AG10803 (cell line): ENCODE data around the gene ZNF574.
"Not testable (repeated sequence)": the region's sequence is repeated elsewhere in the genome, so short reads cannot be mapped to it uniquely, and the experiment has no call there.

Experiments used
- DNase-seq: peaks from one replicate; pipeline ENCODE4 v3.0.0; 2010; ENCODE audit warnings: low read depth
- H3K4me3 ChIP-seq: 2 replicates; pipeline ENCODE4 v1.5.1; 2011; ENCODE audit warnings: mild to moderate bottlenecking, low read length, control low read depth
- TF ChIP-seq, protein P1 (sequence below): conservative IDR thresholded peaks from 2 replicates; pipeline ENCODE4 v1.5.1; 2011; ENCODE audit warnings: mild to moderate bottlenecking, low read length, control low read depth, inconsistent platforms

The ZNF574 gene

DNA sequence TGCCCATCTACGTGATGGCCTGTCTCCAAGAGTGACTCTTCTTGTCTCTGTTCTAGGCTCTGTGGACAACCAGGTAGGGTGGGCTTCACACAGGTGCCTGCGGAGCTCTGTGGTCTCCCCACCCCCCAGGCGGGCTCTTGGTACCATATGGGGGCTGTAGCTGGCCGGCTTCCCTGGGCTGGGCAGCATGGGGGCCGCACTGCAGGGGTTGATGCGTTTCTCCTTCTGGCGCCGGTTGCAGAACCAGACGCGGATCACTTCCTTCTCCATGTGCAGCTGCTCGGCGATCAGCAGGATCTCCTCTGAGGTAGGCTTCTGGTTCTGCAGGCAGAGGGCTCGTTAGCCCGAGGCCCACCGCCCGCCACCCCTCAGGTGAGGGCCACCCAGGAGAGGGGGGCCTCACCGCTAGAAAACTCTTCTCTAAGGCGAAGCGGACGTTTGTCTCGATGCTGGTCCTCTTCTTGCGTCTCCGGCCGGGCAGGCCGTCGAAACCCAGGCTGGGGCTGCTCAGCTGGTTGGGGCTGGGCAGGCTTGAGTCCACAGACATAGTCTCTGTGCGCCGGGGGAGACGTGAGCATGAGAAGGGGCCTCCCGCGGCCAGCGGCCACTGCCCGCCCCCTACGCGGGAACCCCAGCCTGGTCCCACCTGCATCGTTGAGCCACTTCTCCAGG lies 19.3 kb downstream of the ZNF574 start:
- TF ChIP-seq, protein P1, sequence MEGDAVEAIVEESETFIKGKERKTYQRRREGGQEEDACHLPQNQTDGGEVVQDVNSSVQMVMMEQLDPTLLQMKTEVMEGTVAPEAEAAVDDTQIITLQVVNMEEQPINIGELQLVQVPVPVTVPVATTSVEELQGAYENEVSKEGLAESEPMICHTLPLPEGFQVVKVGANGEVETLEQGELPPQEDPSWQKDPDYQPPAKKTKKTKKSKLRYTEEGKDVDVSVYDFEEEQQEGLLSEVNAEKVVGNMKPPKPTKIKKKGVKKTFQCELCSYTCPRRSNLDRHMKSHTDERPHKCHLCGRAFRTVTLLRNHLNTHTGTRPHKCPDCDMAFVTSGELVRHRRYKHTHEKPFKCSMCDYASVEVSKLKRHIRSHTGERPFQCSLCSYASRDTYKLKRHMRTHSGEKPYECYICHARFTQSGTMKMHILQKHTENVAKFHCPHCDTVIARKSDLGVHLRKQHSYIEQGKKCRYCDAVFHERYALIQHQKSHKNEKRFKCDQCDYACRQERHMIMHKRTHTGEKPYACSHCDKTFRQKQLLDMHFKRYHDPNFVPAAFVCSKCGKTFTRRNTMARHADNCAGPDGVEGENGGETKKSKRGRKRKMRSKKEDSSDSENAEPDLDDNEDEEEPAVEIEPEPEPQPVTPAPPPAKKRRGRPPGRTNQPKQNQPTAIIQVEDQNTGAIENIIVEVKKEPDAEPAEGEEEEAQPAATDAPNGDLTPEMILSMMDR = no peak
- H3K4me3 ChIP-seq = no peak overlapping the region
- no peak for DNase-seq

DNA sequence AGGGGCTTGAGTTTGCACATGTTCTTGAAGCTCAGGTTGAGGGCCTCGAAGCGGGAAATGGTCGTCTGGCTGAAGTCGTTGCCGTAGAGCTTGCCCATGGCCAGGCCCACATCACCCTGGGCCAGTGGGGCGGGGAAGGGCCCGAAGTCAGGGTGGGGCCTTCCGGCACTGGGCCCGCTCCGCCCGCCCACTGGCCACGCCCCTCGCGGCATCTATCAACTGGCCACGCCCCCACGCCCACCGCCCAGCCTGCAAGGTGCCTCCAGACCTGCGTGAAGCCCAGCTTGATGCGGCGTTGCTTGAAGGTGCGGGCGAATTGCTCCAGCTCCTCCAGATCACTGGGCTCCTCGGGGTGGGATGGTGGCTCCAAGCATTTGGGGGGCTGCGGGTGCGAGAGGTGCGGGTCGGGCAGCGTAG lies 19.9 kb downstream of the ZNF574 start:
- DNase-seq = no peak
- TF ChIP-seq, protein P1 = no peak
- H3K4me3 ChIP-seq = no peak overlapping the region

DNA sequence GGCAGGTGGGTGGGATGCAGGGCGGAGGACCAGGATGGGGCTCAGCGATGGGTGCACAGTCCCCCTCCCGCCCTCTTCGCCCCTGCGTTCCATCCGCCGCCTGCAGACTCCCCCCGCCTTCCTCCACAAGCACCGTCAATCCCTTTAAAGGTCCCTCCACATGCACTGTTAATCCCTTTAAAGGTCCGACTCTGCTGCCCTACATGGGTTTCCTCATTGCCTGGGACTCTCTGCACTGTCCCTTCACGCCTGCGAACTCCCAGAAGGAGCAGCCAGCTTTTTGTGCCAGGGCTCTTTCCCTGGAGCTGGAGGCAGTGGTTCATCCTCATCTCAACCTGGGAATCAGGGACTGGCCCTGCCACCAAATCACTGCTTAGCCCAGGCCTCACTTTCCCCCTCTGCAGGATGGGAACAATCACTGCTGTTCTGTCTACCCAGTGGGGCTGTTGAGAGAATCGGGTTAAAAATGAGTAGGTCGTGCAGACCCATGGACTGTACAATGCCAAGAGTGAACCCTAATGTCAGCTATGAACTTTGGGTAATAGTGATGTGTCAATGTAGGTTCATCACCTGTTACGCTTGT lies 20.4 kb downstream of the ZNF574 start:
- TF ChIP-seq, protein P1 = no peak
- H3K4me3 ChIP-seq = no peak overlapping the region
- DNase-seq = no peak

DNA sequence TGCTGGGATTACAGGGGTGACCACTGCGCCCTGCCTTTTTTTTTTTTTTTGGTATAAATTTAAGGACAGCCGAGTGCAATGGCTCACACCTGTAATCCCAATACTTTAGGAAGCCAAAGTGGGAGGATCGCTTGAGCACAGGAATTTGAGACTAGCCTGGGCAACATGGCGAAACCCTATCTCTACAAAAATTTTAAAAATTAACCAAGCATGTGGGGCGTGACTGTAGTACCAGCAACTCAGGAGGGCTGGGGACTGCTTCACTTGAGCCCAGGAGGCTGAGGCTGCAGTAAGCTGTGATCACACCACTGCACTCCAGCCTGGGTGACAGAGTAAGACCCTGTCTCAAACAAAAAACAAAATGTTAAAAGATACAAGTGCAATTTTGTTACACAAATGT lies 21.5 kb downstream of the ZNF574 start:
- DNase-seq = no peak
- no peak overlapping the region for H3K4me3 ChIP-seq
- TF ChIP-seq, protein P1 = no peak

DNA sequence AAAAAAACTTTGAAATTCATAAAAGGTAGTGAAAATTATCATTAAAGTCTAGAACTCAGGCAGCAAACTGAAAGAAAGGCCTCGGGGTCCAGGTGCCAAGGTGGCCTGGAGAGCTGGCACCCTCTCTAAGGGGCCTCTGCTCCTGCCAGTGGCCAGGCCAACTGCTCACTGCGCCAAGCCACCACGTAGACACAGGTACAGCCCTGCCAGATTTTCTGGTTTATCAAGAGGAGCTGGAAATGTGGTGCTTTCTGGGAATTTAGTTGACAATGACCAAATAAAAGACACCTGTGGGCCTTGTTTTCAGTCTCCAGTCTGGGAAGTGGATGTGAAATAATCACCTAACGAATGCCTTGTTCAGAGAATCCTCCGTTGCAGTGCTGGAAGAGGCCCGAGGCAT lies 22.8 kb downstream of the ZNF574 start:
- TF ChIP-seq, protein P1 = no peak
- H3K4me3 ChIP-seq = no peak overlapping the region
- no peak for DNase-seq

DNA sequence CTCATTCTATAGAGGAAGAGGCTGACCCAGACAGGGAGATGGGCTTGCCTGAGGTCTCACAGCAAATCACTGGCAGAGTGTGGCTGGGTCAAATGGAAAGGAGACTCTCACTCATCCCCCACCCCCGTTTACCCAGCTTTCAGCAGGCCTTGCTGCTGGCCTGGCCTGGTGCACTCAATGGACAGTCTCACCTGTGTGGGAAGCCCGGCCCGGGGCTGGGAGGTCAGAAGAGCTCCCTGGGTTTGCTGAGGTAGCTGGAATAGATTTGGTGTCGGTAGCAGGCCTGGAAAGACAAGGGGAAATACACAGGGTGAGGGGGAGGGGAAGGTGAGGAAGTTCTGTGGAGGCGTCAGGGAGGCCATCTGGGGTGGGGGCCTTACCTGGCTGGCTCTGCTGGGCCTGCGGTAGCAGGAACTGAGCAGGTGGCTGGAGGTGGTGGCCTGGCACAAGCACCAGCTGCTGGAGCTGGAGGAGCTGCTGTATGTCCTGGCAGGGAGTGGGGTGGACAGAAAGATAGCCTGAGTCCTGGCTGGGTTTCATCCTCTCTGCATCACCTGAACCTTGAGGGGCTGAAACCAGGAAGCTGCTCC lies 23.5 kb downstream of the ZNF574 start:
- TF ChIP-seq, protein P1 = no peak
- no peak for DNase-seq
- H3K4me3 ChIP-seq = no peak overlapping the region

DNA sequence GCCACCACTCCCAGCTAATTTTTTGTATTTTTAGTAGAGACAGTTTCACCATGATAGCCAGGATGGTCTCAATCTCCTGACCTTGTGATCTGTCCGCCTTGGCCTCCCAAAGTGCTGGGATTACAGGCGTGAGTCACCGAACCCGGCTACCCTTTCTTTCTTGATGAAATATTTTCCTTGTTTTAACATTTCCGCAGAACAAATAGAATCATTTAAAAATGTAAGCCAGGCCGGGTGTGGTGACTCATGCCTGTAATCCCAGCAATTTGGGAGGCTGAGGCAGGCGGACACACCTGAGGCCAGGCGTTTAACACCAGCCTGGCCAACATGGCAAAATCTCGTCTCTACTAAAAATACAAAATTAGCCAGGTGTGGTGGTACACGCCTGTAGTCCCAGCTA lies 24.3 kb downstream of the ZNF574 start:
- DNase-seq, H3K4me3 ChIP-seq: not testable (repeated sequence)
